LNCaP clone FGC (cell line): ENCODE results near the gene CD40.
"Not testable (repeated sequence)": the region's sequence is repeated elsewhere in the genome, so short reads cannot be mapped to it uniquely, and the experiment has no call there.

ENCODE experiments used
- DNase-seq: peaks from one replicate; pipeline ENCODE4 v3.0.0-alpha.2; 2011; ENCODE audit warnings: low read depth
- H3K4me3 ChIP-seq: 2 replicates; pipeline ENCODE4 v1.5.1; 2011; ENCODE audit warnings: mild to moderate bottlenecking, low read depth, low read length, control low read depth
- TF ChIP-seq, protein P1 (sequence below): IDR thresholded peaks from 2 replicates; pipeline ENCODE4 v1.5.1; 2012; ENCODE audit warnings: mild to moderate bottlenecking; ENCODE audit not compliant: control insufficient read depth, insufficient read depth; ENCODE audit errors: extremely low read depth

The CD40 gene

GRCh38 chr20:46093531-46093930 lies 24.6 kb upstream of the CD40 start:
- DNase-seq: no peak
- TF ChIP-seq, protein P1, sequence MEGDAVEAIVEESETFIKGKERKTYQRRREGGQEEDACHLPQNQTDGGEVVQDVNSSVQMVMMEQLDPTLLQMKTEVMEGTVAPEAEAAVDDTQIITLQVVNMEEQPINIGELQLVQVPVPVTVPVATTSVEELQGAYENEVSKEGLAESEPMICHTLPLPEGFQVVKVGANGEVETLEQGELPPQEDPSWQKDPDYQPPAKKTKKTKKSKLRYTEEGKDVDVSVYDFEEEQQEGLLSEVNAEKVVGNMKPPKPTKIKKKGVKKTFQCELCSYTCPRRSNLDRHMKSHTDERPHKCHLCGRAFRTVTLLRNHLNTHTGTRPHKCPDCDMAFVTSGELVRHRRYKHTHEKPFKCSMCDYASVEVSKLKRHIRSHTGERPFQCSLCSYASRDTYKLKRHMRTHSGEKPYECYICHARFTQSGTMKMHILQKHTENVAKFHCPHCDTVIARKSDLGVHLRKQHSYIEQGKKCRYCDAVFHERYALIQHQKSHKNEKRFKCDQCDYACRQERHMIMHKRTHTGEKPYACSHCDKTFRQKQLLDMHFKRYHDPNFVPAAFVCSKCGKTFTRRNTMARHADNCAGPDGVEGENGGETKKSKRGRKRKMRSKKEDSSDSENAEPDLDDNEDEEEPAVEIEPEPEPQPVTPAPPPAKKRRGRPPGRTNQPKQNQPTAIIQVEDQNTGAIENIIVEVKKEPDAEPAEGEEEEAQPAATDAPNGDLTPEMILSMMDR: no peak
- no peak overlapping the region for H3K4me3 ChIP-seq

DNA sequence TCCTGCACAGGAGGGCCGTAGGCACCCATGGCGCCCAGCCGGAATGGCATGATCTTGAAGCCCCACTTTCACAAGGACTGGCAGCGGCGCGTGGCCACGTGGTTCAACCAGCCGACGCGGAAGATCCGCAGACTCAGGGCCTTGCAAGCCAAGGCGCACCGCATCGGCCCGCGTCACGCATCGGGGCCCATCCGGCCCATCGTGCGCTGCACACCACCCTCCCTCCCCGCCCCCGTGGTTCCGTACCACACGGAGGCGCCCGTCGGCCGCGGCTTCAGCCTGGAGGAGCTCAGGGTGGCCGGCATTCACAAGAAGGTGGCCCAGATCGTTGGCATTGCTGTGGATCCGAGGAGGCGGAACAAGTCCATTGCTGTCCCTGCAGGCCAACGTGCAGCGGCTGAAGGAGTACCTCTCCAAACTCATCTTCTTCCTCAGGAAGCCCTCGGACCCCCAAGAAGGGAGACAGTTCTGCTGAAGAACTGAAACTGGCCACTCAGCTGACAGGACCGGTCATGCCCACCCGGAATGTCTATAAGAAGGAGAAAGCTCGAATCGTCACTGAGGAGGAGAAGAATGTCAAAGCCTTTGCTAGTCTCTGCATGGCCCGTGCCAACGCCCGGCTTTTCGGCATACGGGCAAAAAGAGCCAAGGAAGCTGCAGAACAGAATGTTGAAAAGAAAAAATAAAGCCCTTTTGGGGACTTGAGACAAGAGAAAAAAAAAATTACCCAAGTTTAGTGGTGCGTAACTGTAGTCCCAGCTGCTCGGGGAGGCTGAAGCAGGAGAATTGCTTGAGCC lies 18.4 kb upstream of the CD40 start:
- TF ChIP-seq, protein P1: no peak
- DNase-seq: no peak
- no peak overlapping the region for H3K4me3 ChIP-seq

- H3K4me3 ChIP-seq, DNase-seq: not testable (repeated sequence)
These were observed 17.7 kb upstream of the CD40 start for GRCh38 chr20:46100444-46100843.

DNA sequence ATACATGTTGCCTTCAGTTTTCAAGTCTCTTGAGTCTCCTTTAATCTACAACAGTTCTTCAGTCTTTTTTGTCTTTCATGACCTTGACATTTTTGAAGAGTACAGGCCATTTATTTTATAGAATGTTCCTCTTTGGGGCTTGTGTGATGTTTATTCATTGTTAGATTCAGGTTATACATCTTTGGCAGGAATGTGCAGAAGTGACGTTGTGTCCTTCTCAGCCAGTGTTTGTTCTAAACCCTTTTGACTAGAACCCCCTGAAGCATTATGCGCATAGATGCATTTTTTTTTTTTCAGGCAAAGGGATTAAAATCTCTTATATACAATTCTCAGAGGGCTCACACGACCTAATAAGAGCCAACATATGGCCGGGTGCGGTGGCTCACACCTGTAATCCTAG lies 17.1 kb upstream of the CD40 start:
- H3K4me3 ChIP-seq: no peak overlapping the region
- TF ChIP-seq, protein P1: no peak
- no peak for DNase-seq

GRCh38 chr20:46101957-46102356 lies 16.2 kb upstream of the CD40 start:
- H3K4me3 ChIP-seq: no peak overlapping the region
- TF ChIP-seq, protein P1: no peak
- no peak for DNase-seq

DNA sequence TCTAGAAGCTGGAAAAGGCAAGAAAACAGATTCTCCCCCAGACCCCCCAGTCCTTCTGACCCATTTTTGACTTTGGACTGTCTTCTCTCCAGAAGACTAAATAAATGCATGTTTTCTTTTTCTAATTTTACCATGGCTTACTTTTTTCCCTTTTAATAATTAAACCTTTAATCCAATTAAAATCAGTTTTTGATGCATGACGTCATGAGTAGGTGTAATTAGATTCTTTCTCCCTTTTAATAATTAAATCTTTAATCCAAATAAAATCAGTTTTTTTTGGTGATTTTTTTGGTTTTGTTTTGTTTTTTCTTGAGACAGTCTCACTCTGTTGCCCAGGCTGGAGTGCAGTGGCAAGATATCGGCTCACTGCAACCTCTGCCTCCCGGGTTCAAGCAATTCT lies 15.2 kb upstream of the CD40 start:
- no peak for DNase-seq
- TF ChIP-seq, protein P1: no peak
- H3K4me3 ChIP-seq: no peak overlapping the region

DNA sequence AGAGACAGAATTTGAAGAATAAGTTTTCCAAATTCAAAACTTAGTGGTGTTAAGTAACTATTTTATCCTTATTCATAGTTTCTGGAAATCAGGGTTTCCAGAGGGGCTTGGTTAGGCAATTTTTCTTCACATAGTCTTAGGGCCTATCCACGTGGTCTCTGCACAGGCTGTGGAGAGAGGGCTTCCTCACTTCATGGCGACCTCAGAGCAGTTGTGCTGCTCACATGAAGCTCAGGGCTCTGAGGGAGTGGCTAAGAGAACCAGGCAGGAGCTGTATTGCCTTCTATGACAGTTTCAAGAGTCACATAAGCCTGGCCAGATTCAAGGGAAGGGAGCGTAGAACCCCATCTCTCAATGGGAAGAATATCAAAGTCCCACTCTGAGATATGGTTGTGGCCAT lies 13.9 kb upstream of the CD40 start:
- H3K4me3 ChIP-seq: no peak overlapping the region
- TF ChIP-seq, protein P1: no peak
- no peak for DNase-seq
